ENCODE results near the gene FIGN. TPM values are rescaled to one million over a fixed set of nuclear protein-coding genes. Genes with fewer than 3 reads are reported as not detected.

FIGN gene
- 1 to 10 TPM; 4.9 to 6.3 TPM for total RNA-seq
- 1 to 10 TPM; 4.9 to 8.2 (median 7.2) TPM for polyA plus RNA-seq (ENCODE audit: insufficient read length in 6 of 6)
- long read RNA-seq, donor 1, full-length matches to known transcripts, result 4 of 4 reads
- long read RNA-seq, donor 1, partial matches to known transcripts, result 0 of 4 reads
- long read RNA-seq, donor 1, other reads (novel, unspliced or antisense), result 0 of 4 reads
- long read RNA-seq, donor 2, full-length matches to known transcripts, result 2 of 2 reads
- long read RNA-seq, donor 2, partial matches to known transcripts, result 0 of 2 reads
- long read RNA-seq, donor 2, other reads (novel, unspliced or antisense), result 0 of 2 reads
- long read RNA-seq, donor 3, full-length matches to known transcripts, result 2 of 2 reads
- long read RNA-seq, donor 3, partial matches to known transcripts, result 0 of 2 reads
- long read RNA-seq, donor 3, other reads (novel, unspliced or antisense), result 0 of 2 reads
- long read RNA-seq, donor 4, result 0 reads
- long read RNA-seq, donor 5, full-length matches to known transcripts, result 1 of 1 reads
- long read RNA-seq, donor 5, partial matches to known transcripts, result 0 of 1 reads
- long read RNA-seq, donor 5, other reads (novel, unspliced or antisense), result 0 of 1 reads
- long read RNA-seq, donor 6, full-length matches to known transcripts, result 2 of 2 reads
- long read RNA-seq, donor 6, partial matches to known transcripts, result 0 of 2 reads
- long read RNA-seq, donor 6, other reads (novel, unspliced or antisense), result 0 of 2 reads
- long read RNA-seq, donor 7, result 0 reads
- long read RNA-seq, donor 8, full-length matches to known transcripts, result 3 of 3 reads
- long read RNA-seq, donor 8, partial matches to known transcripts, result 0 of 3 reads
- long read RNA-seq, donor 8, other reads (novel, unspliced or antisense), result 0 of 3 reads
- long read RNA-seq, donor 9, result 0 reads
- long read RNA-seq, donor 10, result 0 reads
- long read RNA-seq, donor 11, full-length matches to known transcripts, result 1 of 1 reads
- long read RNA-seq, donor 11, partial matches to known transcripts, result 0 of 1 reads
- long read RNA-seq, donor 11, other reads (novel, unspliced or antisense), result 0 of 1 reads
- long read RNA-seq, donor 12, full-length matches to known transcripts, result 2 of 2 reads
- long read RNA-seq, donor 12, partial matches to known transcripts, result 0 of 2 reads
- long read RNA-seq, donor 12, other reads (novel, unspliced or antisense), result 0 of 2 reads

- intact Hi-C loops (cut with DNase I), result no loop called here
- no peak for TF ChIP-seq CTCF (IDR thresholded peaks at IDR 0.05)
These were observed at the start of gene FIGN for GRCh38 chr2:163735685-163736432. TSS of gene FIGN (minus strand) at chr2:163736008. CDS start at chr2:163734927, 1,081 bp downstream.

GRCh38 chr2:163785162-163785561, 49.4 kb upstream of the FIGN start:
- H3K4me3 ChIP-seq, result no peak overlapping the region
- no peaks in the 10 kb centered on the region for H3K9me3 ChIP-seq
- H3K36me3 ChIP-seq, result no peaks in the 10 kb centered on the region
- intact Hi-C loops (cut with DNase I), result no loop called here
- TF ChIP-seq CTCF (IDR thresholded peaks at IDR 0.05), result no peak
- H3K27ac ChIP-seq, result no peak overlapping the region
- ATAC-seq (no peak), DNase-seq (no peak)
- H3K27me3 ChIP-seq, result no peaks in the 10 kb centered on the region
- H3K4me1 ChIP-seq, result no peaks in the 10 kb centered on the region

More at GRCh38 chr2:163735685-163736432, at the start of gene FIGN:
- Histone ChIP-seq H3K4me1 (no peaks in the 10 kb centered on the region), H3K36me3 (no peaks in the 10 kb centered on the region), H3K27me3 (peaks cover 9 to 51% of the 10 kb centered on the region in 2 donors), H3K27ac (peak within 1 kb of the TSS; percentile 77 to 88), H3K4me3 (peak within 1 kb of the TSS; percentile 40 to 53), H3K9me3 (no peaks in the 10 kb centered on the region)
- DNase-seq (peak; percentile 72 to 88 (median 86)), ATAC-seq (peak; percentile 84)

GRCh38 chr2:163779970-163780597, 44.3 kb upstream of the FIGN start:
- Histone ChIP-seq H3K27ac (no peak overlapping the region), H3K4me1 (no peaks in the 10 kb centered on the region), H3K36me3 (no peaks in the 10 kb centered on the region), H3K9me3 (no peaks in the 10 kb centered on the region), H3K4me3 (no peak overlapping the region), H3K27me3 (no peaks in the 10 kb centered on the region)
- TF ChIP-seq CTCF (IDR thresholded peaks at IDR 0.05), result no peak
- ATAC-seq, result peak; percentile 78
- intact Hi-C loops (cut with DNase I), result no loop called here
- peak in 2 of 4 donors; percentile 25 to 36 for DNase-seq

- Histone ChIP-seq H3K4me1 (no peaks in the 10 kb centered on the region), H3K36me3 (no peaks in the 10 kb centered on the region), H3K27me3 (no peaks in the 10 kb centered on the region), H3K27ac (no peak overlapping the region), H3K4me3 (no peak overlapping the region), H3K9me3 (no peaks in the 10 kb centered on the region)
- intact Hi-C loops (cut with DNase I), result no loop called here
- ATAC-seq, result peak; percentile 60
- no peak for TF ChIP-seq CTCF (IDR thresholded peaks at IDR 0.05)
- DNase-seq, result peak in 1 of 4 donors; percentile 36
These were observed 42.4 kb upstream of the FIGN start for GRCh38 chr2:163778045-163778781.
